ENCODE measurements around the gene PRMT5. TPM values are rescaled to one million over a fixed set of nuclear protein-coding genes. Genes with fewer than 3 reads are reported as not detected.

The PRMT5 gene
- total RNA-seq, 1 donor from 2014 or later, result 37.3 TPM

DNA sequence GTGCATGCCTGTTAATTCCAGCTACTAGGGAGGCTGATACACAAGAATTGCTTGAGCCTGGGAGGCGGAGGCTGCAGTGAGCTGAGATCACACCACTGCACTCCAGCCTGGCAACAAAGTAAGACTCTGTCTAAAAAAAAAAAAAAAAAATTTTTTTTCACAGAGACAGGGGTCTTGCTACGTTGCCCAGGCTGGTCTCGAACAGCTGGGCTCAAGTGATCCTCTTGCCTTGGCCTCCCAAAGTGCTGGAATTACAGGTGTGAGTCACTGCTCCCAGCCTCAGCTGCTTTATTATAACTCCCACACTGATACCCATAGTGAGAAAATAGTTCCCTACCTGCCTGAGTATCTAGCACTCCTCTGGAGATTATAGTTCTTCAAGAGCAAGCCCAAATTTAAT lies 16.5 kb upstream of the PRMT5 start:
- intact Hi-C loops (cut with DNase I), result no loop called here
- Histone ChIP-seq H3K4me1 (no peaks in the 10 kb centered on the region), H3K27me3 (ENCODE audit: low read depth) (no peaks in the 10 kb centered on the region), H3K27ac (no peak overlapping the region), H3K4me3 (no peak overlapping the region), H3K9me3 (no peaks in the 10 kb centered on the region), H3K36me3 (peaks cover 69% of the 10 kb centered on the region)
- DNase-seq (no peak), ATAC-seq (no peak)
- no peak for TF ChIP-seq CTCF (IDR thresholded peaks at IDR 0.05)

DNA sequence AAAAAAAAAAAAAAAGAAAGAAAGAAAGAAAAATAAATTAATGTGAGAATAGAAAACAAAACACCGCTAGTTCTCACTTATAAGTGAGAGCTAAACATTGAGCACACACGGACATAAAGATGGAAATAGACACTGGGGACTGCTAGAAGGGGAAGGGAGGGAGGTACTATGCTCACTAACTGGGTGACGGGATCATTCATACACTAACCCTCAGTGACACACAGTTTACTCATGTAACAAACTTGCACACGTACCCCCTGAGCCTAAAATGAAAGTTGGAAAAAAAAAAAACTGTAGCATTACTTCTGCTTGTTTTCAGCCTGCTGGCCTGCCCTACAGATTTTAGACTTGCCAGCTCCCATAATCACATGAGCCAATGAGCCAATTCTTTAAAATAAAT lies 10.5 kb upstream of the PRMT5 start:
- H3K36me3 ChIP-seq, result peaks cover 13% of the 10 kb centered on the region
- intact Hi-C loops (cut with DNase I), result no loop called here
- H3K4me3 ChIP-seq, result no peak overlapping the region
- no peaks in the 10 kb centered on the region for H3K4me1 ChIP-seq
- no peaks in the 10 kb centered on the region for H3K9me3 ChIP-seq
- no peak for TF ChIP-seq CTCF (IDR thresholded peaks at IDR 0.05)
- no peak for DNase-seq
- no peak overlapping the region for H3K27ac ChIP-seq
- no peak for ATAC-seq
- H3K27me3 ChIP-seq (ENCODE audit: low read depth), result no peaks in the 10 kb centered on the region

GRCh38 chr14:22935156-22935555 lies 6.0 kb upstream of the PRMT5 start:
- H3K4me3 ChIP-seq, result no peak overlapping the region
- peaks cover 7% of the 10 kb centered on the region for H3K4me1 ChIP-seq
- DNase-seq, result no peak
- H3K27ac ChIP-seq, result no peak overlapping the region
- TF ChIP-seq CTCF (IDR thresholded peaks at IDR 0.05), result no peak
- no peaks in the 10 kb centered on the region for H3K9me3 ChIP-seq
- H3K36me3 ChIP-seq, result no peaks in the 10 kb centered on the region
- H3K27me3 ChIP-seq (ENCODE audit: low read depth), result no peaks in the 10 kb centered on the region
- intact Hi-C loops (cut with DNase I), result no loop called here
- ATAC-seq, result no peak

GRCh38 chr14:22932146-22932545 lies 3.0 kb upstream of the PRMT5 start:
- ATAC-seq (no peak), DNase-seq (no peak)
- intact Hi-C loops (cut with DNase I), result no loop called here
- no peaks in the 10 kb centered on the region for H3K9me3 ChIP-seq
- H3K4me1 ChIP-seq, result peaks cover 28% of the 10 kb centered on the region
- H3K27ac ChIP-seq, result no peak overlapping the region
- H3K27me3 ChIP-seq (ENCODE audit: low read depth), result no peaks in the 10 kb centered on the region
- no peak overlapping the region for H3K4me3 ChIP-seq
- H3K36me3 ChIP-seq, result peaks cover 4% of the 10 kb centered on the region
- TF ChIP-seq CTCF (IDR thresholded peaks at IDR 0.05), result no peak

GRCh38 chr14:22929961-22930364 lies 787 bp upstream of the PRMT5 start:
- Histone ChIP-seq H3K4me1 (peaks cover 28% of the 10 kb centered on the region), H3K36me3 (peaks cover 26% of the 10 kb centered on the region), H3K9me3 (no peaks in the 10 kb centered on the region), H3K27me3 (ENCODE audit: low read depth) (no peaks in the 10 kb centered on the region), H3K27ac (peak overlapping the region; percentile 84), H3K4me3 (peak overlapping the region; percentile 91)
- ATAC-seq (peak in 1 of 2 donors; percentile 6), DNase-seq (no peak)
- TF ChIP-seq CTCF (IDR thresholded peaks at IDR 0.05), result no peak
- intact Hi-C loops (cut with DNase I), result no loop called here

All from lower lobe of right lung (tissue), 2 donors.